ENCODE measurements around the gene RCOR1.
A peak's percentile ranks its signal among the peaks of the same experiment; 100 is the strongest.
"Not testable (repeated sequence)": the region's sequence is repeated elsewhere in the genome, so short reads cannot be mapped to it uniquely, and the experiment has no call there.

Gene RCOR1

GRCh38 chr14:102622262-102622885, 29.9 kb downstream of the RCOR1 start:
- peaks cover 25% of the 10 kb centered on the region for H3K4me1 Mint-ChIP-seq (ENCODE audit: low read depth)
- DNase-seq (ENCODE audit: low spot score): no peak
- no peak overlapping the region for H3K4me3 Mint-ChIP-seq
- no peaks in the 10 kb centered on the region for H3K27me3 Mint-ChIP-seq (ENCODE audit: low read depth)
- peaks cover 3% of the 10 kb centered on the region for H3K36me3 Mint-ChIP-seq (ENCODE audit: low read depth)
- no peak overlapping the region for H3K27ac Mint-ChIP-seq
- H3K9me3 Mint-ChIP-seq: no peaks in the 10 kb centered on the region

GRCh38 chr14:102624666-102625065, 32.2 kb downstream of the RCOR1 start:
- Mint-ChIP-seq H3K27me3 (ENCODE audit: low read depth) (no peaks in the 10 kb centered on the region), H3K4me3 (no peak overlapping the region), H3K36me3 (ENCODE audit: low read depth) (peaks cover 3% of the 10 kb centered on the region), H3K9me3 (no peaks in the 10 kb centered on the region), H3K27ac (no peak overlapping the region), H3K4me1 (ENCODE audit: low read depth) (peaks cover 24% of the 10 kb centered on the region)
- DNase-seq (ENCODE audit: low spot score): no peak

GRCh38 chr14:102625564-102626296, 33.3 kb downstream of the RCOR1 start:
- Mint-ChIP-seq H3K27me3 (ENCODE audit: low read depth) (no peaks in the 10 kb centered on the region), H3K4me3 (no peak overlapping the region), H3K9me3 (no peaks in the 10 kb centered on the region), H3K27ac (no peak overlapping the region), H3K36me3 (ENCODE audit: low read depth) (peaks cover 2% of the 10 kb centered on the region), H3K4me1 (ENCODE audit: low read depth) (peaks cover 22% of the 10 kb centered on the region)
- no peak for DNase-seq (ENCODE audit: low spot score)

GRCh38 chr14:102626530-102626929, 34.1 kb downstream of the RCOR1 start:
- DNase-seq (ENCODE audit: low spot score): no peak
- peaks cover 20% of the 10 kb centered on the region for H3K4me1 Mint-ChIP-seq (ENCODE audit: low read depth)
- no peaks in the 10 kb centered on the region for H3K27me3 Mint-ChIP-seq (ENCODE audit: low read depth)
- H3K9me3 Mint-ChIP-seq: no peaks in the 10 kb centered on the region
- no peak overlapping the region for H3K4me3 Mint-ChIP-seq
- H3K27ac Mint-ChIP-seq: no peak overlapping the region
- no peaks in the 10 kb centered on the region for H3K36me3 Mint-ChIP-seq (ENCODE audit: low read depth)

- H3K4me3 Mint-ChIP-seq: no peak overlapping the region
- H3K27ac Mint-ChIP-seq: no peak overlapping the region
- no peaks in the 10 kb centered on the region for H3K9me3 Mint-ChIP-seq
- DNase-seq (ENCODE audit: low spot score): no peak
- H3K4me1 Mint-ChIP-seq (ENCODE audit: low read depth): peaks cover 23% of the 10 kb centered on the region
- H3K27me3 Mint-ChIP-seq (ENCODE audit: low read depth): no peaks in the 10 kb centered on the region
- no peaks in the 10 kb centered on the region for H3K36me3 Mint-ChIP-seq (ENCODE audit: low read depth)
These were observed 36.6 kb downstream of the RCOR1 start for GRCh38 chr14:102629011-102629444.

GRCh38 chr14:102629808-102630350, 37.4 kb downstream of the RCOR1 start:
- no peaks in the 10 kb centered on the region for H3K36me3 Mint-ChIP-seq (ENCODE audit: low read depth)
- no peak overlapping the region for H3K27ac Mint-ChIP-seq
- no peak overlapping the region for H3K4me3 Mint-ChIP-seq
- H3K9me3 Mint-ChIP-seq: no peaks in the 10 kb centered on the region
- no peak for DNase-seq (ENCODE audit: low spot score)
- H3K4me1 Mint-ChIP-seq (ENCODE audit: low read depth): peaks cover 26% of the 10 kb centered on the region
- H3K27me3 Mint-ChIP-seq (ENCODE audit: low read depth): no peaks in the 10 kb centered on the region

- Mint-ChIP-seq H3K4me3 (no peak overlapping the region), H3K27ac (no peak overlapping the region), H3K27me3 (ENCODE audit: low read depth) (no peaks in the 10 kb centered on the region), H3K9me3 (no peaks in the 10 kb centered on the region), H3K4me1 (ENCODE audit: low read depth) (peaks cover 26% of the 10 kb centered on the region), H3K36me3 (ENCODE audit: low read depth) (no peaks in the 10 kb centered on the region)
- DNase-seq (ENCODE audit: low spot score): no peak
These were observed 38.0 kb downstream of the RCOR1 start for GRCh38 chr14:102630405-102630804.

- Mint-ChIP-seq H3K9me3 (no peaks in the 10 kb centered on the region), H3K4me3 (no peak overlapping the region), H3K27me3 (ENCODE audit: low read depth) (no peaks in the 10 kb centered on the region), H3K36me3 (ENCODE audit: low read depth) (no peaks in the 10 kb centered on the region), H3K4me1 (ENCODE audit: low read depth) (peaks cover 22% of the 10 kb centered on the region), H3K27ac (no peak overlapping the region)
- no peak for DNase-seq (ENCODE audit: low spot score)
These were observed 38.4 kb downstream of the RCOR1 start for GRCh38 chr14:102630881-102631280.

GRCh38 chr14:102633906-102634595, 41.6 kb downstream of the RCOR1 start:
- no peaks in the 10 kb centered on the region for H3K27me3 Mint-ChIP-seq (ENCODE audit: low read depth)
- H3K27ac Mint-ChIP-seq: no peak overlapping the region
- no peaks in the 10 kb centered on the region for H3K36me3 Mint-ChIP-seq (ENCODE audit: low read depth)
- peaks cover 15% of the 10 kb centered on the region for H3K4me1 Mint-ChIP-seq (ENCODE audit: low read depth)
- H3K9me3 Mint-ChIP-seq: no peaks in the 10 kb centered on the region
- H3K4me3 Mint-ChIP-seq: no peak overlapping the region
- peak; percentile 46 for DNase-seq (ENCODE audit: low spot score)

- not testable (repeated sequence) for H3K4me1 Mint-ChIP-seq (ENCODE audit: low read depth)
These were observed 47.2 kb downstream of the RCOR1 start for GRCh38 chr14:102639611-102640010.

GRCh38 chr14:102644523-102644922, 52.1 kb downstream of the RCOR1 start:
- Mint-ChIP-seq H3K4me3 (no peak overlapping the region), H3K9me3 (no peaks in the 10 kb centered on the region), H3K4me1 (ENCODE audit: low read depth) (peaks cover 25% of the 10 kb centered on the region), H3K27me3 (ENCODE audit: low read depth) (no peaks in the 10 kb centered on the region), H3K27ac (no peak overlapping the region), H3K36me3 (ENCODE audit: low read depth) (no peaks in the 10 kb centered on the region)
- DNase-seq (ENCODE audit: low spot score): no peak

More at GRCh38 chr14:102639611-102640010, 47.2 kb downstream of the RCOR1 start:
- not testable (repeated sequence) for H3K9me3 Mint-ChIP-seq; H3K27me3 Mint-ChIP-seq (ENCODE audit: low read depth); H3K27ac Mint-ChIP-seq; H3K4me3 Mint-ChIP-seq; DNase-seq (ENCODE audit: low spot score); H3K36me3 Mint-ChIP-seq (ENCODE audit: low read depth)

GRCh38 chr14:102645746-102646440, 53.4 kb downstream of the RCOR1 start:
- no peak overlapping the region for H3K4me3 Mint-ChIP-seq
- H3K27ac Mint-ChIP-seq: no peak overlapping the region
- no peaks in the 10 kb centered on the region for H3K27me3 Mint-ChIP-seq (ENCODE audit: low read depth)
- peaks cover 25% of the 10 kb centered on the region for H3K4me1 Mint-ChIP-seq (ENCODE audit: low read depth)
- no peak for DNase-seq (ENCODE audit: low spot score)
- H3K36me3 Mint-ChIP-seq (ENCODE audit: low read depth): no peaks in the 10 kb centered on the region
- H3K9me3 Mint-ChIP-seq: no peaks in the 10 kb centered on the region

- peaks cover 25% of the 10 kb centered on the region for H3K4me1 Mint-ChIP-seq (ENCODE audit: low read depth)
These were observed 54.2 kb downstream of the RCOR1 start for GRCh38 chr14:102646615-102647014.

More at GRCh38 chr14:102646615-102647014, 54.2 kb downstream of the RCOR1 start:
- no peak overlapping the region for H3K4me3 Mint-ChIP-seq
- DNase-seq (ENCODE audit: low spot score): no peak
- H3K27me3 Mint-ChIP-seq (ENCODE audit: low read depth): no peaks in the 10 kb centered on the region
- no peak overlapping the region for H3K27ac Mint-ChIP-seq
- no peaks in the 10 kb centered on the region for H3K36me3 Mint-ChIP-seq (ENCODE audit: low read depth)
- H3K9me3 Mint-ChIP-seq: no peaks in the 10 kb centered on the region
